ENCODE measurements around the gene PRSS22. TPM values are rescaled to one million over a fixed set of nuclear protein-coding genes. Genes with fewer than 3 reads are reported as not detected.

PRSS22 gene
- total RNA-seq, 2 experiments from 2014 or later: not detected

- no peak for TF ChIP-seq EZH2phosphoT487 (IDR thresholded peaks at IDR 0.05; ENCODE audit: borderline replicate concordance, low read depth, low read length)
- TF ChIP-seq, protein P1, sequence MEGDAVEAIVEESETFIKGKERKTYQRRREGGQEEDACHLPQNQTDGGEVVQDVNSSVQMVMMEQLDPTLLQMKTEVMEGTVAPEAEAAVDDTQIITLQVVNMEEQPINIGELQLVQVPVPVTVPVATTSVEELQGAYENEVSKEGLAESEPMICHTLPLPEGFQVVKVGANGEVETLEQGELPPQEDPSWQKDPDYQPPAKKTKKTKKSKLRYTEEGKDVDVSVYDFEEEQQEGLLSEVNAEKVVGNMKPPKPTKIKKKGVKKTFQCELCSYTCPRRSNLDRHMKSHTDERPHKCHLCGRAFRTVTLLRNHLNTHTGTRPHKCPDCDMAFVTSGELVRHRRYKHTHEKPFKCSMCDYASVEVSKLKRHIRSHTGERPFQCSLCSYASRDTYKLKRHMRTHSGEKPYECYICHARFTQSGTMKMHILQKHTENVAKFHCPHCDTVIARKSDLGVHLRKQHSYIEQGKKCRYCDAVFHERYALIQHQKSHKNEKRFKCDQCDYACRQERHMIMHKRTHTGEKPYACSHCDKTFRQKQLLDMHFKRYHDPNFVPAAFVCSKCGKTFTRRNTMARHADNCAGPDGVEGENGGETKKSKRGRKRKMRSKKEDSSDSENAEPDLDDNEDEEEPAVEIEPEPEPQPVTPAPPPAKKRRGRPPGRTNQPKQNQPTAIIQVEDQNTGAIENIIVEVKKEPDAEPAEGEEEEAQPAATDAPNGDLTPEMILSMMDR (conservative IDR thresholded peaks at IDR 0.05; ENCODE audit: low read length): no peak
- BruUV-seq (replicated peaks): no TSS peak
- H3K79me2 ChIP-seq (ENCODE audit: insufficient read depth, low read depth, low read length): no peaks in the 10 kb centered on the region
- no peak overlapping the region for H2AFZ ChIP-seq (ENCODE audit: low read length)
- H3K27ac ChIP-seq (ENCODE audit: low read depth, low read length, poor library complexity, severe bottlenecking): no peak overlapping the region
- no peaks in the 10 kb centered on the region for H3K9me2 ChIP-seq (ENCODE audit: insufficient read depth, low read length)
- no peak overlapping the region for H3K4me2 ChIP-seq (ENCODE audit: low read length)
- DNase-seq (ENCODE audit: low spot score): no peak
- no peaks in the 10 kb centered on the region for H3K4me1 ChIP-seq (ENCODE audit: insufficient read depth, low read length, poor library complexity, severe bottlenecking)
- intact Hi-C loops (cut with micrococcal nuclease; ENCODE audit: unreplicated experiment): loop anchor here (1.0 to 2.0 kb wide), 2 partner anchors 28 to 79 kb away; no protein-coding TSS in a partner anchor
- no peak overlapping the region for H3K4me3 ChIP-seq (ENCODE audit: low read depth, low read length, poor library complexity, severe bottlenecking)
- H4K20me1 ChIP-seq (ENCODE audit: insufficient read depth, low read length): no peaks in the 10 kb centered on the region
- POLR2A ChIA-PET: interaction anchor here (1.8 kb wide), 1 partner anchor 28 kb away, joined by 4 read pairs; no protein-coding TSS in a partner anchor
- no peaks in the 10 kb centered on the region for H3K36me3 ChIP-seq (ENCODE audit: insufficient read depth, low read length)
- H3K9me3 ChIP-seq (ENCODE audit: low read length): no peaks in the 10 kb centered on the region
- CTCF ChIA-PET (ENCODE audit: unreplicated experiment): interaction anchor here (0.7 kb wide), 1 partner anchor 28 kb away, joined by 3 read pairs; no protein-coding TSS in a partner anchor
Observed at GRCh38 chr16:2839650-2840450, 18.1 kb downstream of the PRSS22 start.

DNA sequence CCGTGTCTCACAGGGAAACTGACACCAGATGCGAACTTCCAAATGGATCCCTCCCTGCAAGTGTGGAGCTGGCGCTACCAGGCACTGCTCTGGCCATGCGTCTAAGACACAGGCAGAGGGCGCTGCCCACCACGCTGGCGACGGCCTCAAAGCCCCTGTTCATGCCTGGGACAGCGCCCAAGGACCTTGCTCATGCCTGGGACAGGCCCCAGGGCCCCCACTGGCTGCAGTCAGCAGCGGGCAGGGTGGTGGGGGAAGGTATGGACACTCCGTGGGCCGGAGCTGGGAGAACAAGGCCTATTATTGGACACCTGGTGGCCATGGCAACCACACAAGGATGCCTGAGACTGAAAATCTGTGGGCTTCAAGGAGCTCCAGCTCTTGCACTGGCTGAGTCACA, 19.0 kb downstream of the PRSS22 start:
- BruUV-seq (replicated peaks): no TSS peak
- no peaks in the 10 kb centered on the region for H3K4me1 ChIP-seq (ENCODE audit: insufficient read depth, low read length, poor library complexity, severe bottlenecking)

More for the DNA sequence above, 19.0 kb downstream of the PRSS22 start:
- no peak overlapping the region for H3K27ac ChIP-seq (ENCODE audit: low read depth, low read length, poor library complexity, severe bottlenecking)
- TF ChIP-seq, protein P1 (conservative IDR thresholded peaks at IDR 0.05; ENCODE audit: low read length): peak; percentile 85
- no peak for TF ChIP-seq EZH2phosphoT487 (IDR thresholded peaks at IDR 0.05; ENCODE audit: borderline replicate concordance, low read depth, low read length)
- no peaks in the 10 kb centered on the region for H4K20me1 ChIP-seq (ENCODE audit: insufficient read depth, low read length)
- H3K79me2 ChIP-seq (ENCODE audit: insufficient read depth, low read depth, low read length): no peaks in the 10 kb centered on the region
- no peaks in the 10 kb centered on the region for H3K9me2 ChIP-seq (ENCODE audit: insufficient read depth, low read length)
- CTCF ChIA-PET (ENCODE audit: unreplicated experiment): interaction anchor here (0.7 kb wide), 1 partner anchor 29 kb away, joined by 3 read pairs; no protein-coding TSS in a partner anchor
- H3K4me3 ChIP-seq (ENCODE audit: low read depth, low read length, poor library complexity, severe bottlenecking): no peak overlapping the region
- intact Hi-C loops (cut with micrococcal nuclease; ENCODE audit: unreplicated experiment): loop anchor here (1.0 to 2.0 kb wide), 2 partner anchors 29 to 80 kb away; no protein-coding TSS in a partner anchor
- POLR2A ChIA-PET: interaction anchor here (1.8 kb wide), 1 partner anchor 29 kb away, joined by 4 read pairs; no protein-coding TSS in a partner anchor
- H3K36me3 ChIP-seq (ENCODE audit: insufficient read depth, low read length): no peaks in the 10 kb centered on the region
- no peak overlapping the region for H3K4me2 ChIP-seq (ENCODE audit: low read length)
- H3K9me3 ChIP-seq (ENCODE audit: low read length): no peaks in the 10 kb centered on the region
- DNase-seq (ENCODE audit: low spot score): peak; percentile 74
- no peak overlapping the region for H2AFZ ChIP-seq (ENCODE audit: low read length)
